22Rv1 (cell line): Measurements from ENCODE around the gene METTL16.
A peak's percentile ranks its signal among the peaks of the same experiment; 100 is the strongest.

ENCODE experiments used
- H3K27ac ChIP-seq: fragments of 450-650 bp; 2 replicates; pipeline ENCODE4 v1.5.1; 2017
- ZFX ChIP-seq: fragments of 450-650 bp; IDR thresholded peaks from 2 replicates; pipeline ENCODE4 v1.6.1; 2017; ENCODE audit warnings: antibody characterized with exemption, borderline replicate concordance
- TF ChIP-seq, protein P1 (sequence below): fragments of 450-650 bp; IDR thresholded peaks from 2 replicates; pipeline ENCODE4 v1.5.1; 2017; ENCODE audit warnings: mild to moderate bottlenecking

Gene METTL16

DNA sequence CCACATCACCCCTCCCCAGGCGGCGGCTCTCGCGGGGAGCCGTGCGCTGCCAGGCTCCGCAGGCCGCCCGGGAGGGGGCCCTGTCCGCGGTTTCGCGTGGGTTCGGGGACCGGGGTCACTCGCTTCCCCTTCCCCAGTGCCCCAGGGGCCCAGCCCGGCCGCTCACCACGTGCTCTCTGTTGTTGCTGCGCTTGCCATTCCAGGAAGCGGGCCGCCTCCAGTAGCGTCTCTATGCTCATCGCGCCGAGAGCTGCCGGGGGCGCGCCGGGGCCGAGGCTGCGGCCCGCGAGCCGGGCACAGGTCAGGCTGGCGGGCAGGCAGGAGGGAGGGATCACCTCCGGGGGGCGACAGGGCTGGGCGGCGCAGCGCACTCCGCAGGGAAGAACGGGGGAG, 111.2 kb downstream of the METTL16 start:
- H3K27ac ChIP-seq = peak overlapping the region; percentile 94
- TF ChIP-seq, protein P1, sequence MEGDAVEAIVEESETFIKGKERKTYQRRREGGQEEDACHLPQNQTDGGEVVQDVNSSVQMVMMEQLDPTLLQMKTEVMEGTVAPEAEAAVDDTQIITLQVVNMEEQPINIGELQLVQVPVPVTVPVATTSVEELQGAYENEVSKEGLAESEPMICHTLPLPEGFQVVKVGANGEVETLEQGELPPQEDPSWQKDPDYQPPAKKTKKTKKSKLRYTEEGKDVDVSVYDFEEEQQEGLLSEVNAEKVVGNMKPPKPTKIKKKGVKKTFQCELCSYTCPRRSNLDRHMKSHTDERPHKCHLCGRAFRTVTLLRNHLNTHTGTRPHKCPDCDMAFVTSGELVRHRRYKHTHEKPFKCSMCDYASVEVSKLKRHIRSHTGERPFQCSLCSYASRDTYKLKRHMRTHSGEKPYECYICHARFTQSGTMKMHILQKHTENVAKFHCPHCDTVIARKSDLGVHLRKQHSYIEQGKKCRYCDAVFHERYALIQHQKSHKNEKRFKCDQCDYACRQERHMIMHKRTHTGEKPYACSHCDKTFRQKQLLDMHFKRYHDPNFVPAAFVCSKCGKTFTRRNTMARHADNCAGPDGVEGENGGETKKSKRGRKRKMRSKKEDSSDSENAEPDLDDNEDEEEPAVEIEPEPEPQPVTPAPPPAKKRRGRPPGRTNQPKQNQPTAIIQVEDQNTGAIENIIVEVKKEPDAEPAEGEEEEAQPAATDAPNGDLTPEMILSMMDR = no peak
- TF ChIP-seq ZFX = no peak

- TF ChIP-seq, protein P1 = no peak
- no peak for TF ChIP-seq ZFX
- H3K27ac ChIP-seq = peak overlapping the region; percentile 94
Measured at GRCh38 chr17:2399572-2400473, 111.9 kb downstream of the METTL16 start.

DNA sequence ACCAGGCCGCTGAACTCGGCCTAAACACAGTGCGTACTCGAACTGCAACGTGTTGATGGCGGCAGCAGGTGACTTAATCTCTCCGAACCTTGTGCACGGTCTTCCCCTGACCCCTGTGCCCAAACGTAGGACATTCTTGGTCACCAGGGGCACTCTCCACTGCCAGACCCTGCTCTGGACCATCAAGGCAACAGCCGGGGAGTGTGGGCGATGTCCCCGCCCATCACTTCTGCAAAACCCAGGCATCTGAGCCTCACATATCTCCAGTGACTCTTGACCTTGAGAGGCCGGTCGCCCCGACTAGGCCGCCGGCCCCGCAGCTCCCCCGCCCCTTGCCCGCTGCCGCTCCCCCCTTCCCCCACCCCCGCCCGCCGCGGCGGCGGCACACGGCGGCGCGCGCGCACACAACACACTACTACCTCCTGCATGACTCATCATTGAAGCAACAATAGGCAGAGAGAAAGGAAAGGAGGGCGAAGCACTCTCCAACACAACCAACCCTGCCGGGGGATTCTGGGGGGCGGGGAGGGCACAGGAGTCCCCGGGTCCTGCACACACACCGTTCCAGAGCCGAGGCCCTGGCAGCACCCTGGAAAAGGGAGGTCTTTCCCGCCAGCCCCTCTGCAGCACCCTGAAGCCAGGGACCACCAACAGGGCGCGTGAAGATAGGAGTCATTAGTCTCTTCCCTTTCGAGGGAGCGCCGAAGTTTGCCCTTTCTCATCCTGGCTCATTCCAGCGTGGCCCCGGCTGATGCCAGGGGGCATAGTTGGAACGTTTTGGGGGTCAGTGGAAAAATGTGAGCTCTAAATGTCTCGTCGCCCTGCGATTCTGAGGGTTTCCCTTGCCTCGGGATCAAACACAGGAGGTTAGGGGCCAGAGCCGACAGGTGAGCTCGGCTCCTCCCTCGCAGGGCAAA, 112.8 kb downstream of the METTL16 start:
- peak overlapping the region; percentile 94 for H3K27ac ChIP-seq
- TF ChIP-seq ZFX = no peak
- TF ChIP-seq, protein P1 = no peak

DNA sequence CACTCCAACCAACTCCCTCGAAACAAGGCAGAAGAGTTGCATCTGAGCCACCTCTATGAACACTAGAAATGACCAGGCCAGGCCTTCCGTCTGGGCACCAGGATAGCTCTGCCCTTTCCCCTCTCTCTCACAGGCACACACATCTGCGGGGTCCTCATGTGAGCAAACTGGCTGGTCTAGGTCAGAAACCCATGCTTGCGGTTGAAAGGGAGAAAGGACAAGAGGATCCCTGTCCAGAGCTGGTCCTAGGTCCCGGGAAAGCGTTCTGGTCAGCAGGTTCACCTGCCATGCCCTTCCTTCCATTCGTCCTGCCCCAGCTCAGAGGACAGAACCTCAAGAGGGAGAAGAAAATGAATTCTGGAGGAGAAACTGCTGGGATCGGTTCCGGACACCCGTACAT, 113.5 kb downstream of the METTL16 start:
- TF ChIP-seq ZFX = no peak
- TF ChIP-seq, protein P1 = no peak
- H3K27ac ChIP-seq = peak overlapping the region; percentile 94

DNA sequence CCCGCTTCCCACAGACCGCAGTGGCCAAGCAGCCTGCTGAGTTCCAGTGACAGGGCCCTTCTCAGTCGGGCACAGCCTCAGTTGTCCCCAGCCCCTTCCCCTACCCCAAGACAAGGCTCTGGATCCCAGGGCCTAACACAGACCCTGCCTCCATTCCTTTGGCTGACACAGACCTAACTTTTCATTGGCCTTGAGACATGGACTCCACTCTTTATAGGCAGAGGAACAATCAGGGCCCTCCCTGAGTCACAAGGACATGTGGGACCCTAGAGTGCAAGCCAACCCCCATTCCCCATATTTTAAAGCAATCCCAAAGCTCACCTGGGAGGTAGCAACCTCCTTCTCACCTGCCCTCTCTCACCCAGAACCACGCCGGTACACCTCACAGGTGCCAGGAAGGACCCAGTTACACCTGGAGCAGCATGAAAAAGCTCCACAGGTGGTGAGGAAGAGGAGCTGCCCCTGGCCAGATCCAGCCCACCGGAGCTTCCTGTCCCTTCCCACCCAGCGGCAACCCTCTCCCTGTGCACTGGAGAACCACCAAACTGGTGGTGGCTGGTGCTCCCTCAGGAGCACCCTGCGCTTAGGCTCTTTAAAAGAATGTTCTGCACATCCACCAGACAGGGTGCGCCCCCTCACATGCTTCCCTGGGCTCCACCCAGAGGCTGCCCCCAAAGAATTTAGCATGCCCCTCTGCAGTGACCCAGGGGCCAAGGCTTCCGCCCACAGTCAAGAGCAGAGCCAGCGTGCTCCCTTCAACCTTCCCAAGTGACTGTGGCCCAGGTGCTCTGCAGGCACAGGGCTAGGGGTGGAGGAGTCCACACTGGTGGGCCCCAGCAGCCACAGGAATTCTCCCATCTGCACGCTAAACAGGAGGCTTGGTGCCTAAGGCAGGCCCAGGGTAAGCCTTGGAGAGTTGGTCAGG, 114.2 kb downstream of the METTL16 start:
- H3K27ac ChIP-seq = peak overlapping the region; percentile 94
- TF ChIP-seq, protein P1 = no peak
- no peak for TF ChIP-seq ZFX

DNA sequence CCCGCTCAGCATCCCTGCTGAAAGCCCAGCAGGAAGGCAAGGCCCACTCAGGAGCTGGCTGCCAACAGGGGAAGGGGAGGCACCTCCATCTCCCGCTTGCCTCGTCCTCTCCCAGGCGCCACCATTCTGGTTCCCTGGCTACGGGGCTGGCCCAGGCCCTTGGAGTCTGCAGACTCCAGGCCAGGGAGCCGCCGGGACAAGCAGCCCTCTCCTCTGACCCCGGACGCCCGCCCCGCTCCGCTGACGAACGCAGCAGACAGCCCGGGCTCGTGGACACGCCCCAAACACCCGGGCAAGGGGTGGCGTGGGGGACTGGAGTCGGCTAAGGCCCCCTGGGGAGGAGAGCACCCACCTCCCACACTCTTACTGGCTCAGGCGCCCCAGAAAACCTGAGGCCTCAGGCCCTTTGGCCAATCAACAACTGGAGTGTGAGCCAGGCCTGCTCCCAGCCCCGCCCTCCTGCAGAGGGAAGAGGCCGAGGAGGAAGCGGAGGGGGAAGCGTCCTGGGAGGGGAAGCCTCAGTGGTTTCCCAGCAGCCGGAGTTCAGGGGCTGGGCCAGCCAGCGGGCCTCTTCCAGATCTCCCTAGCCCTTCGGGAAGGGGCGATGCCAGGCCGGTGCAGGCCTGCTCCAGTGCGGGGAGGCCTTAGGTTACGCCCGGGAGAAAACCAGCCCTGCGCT, 115.0 kb downstream of the METTL16 start:
- H3K27ac ChIP-seq = peak overlapping the region; percentile 94
- no peak for TF ChIP-seq ZFX
- TF ChIP-seq, protein P1 = no peak
